ENCODE data around the gene ITPR1.

DNA sequence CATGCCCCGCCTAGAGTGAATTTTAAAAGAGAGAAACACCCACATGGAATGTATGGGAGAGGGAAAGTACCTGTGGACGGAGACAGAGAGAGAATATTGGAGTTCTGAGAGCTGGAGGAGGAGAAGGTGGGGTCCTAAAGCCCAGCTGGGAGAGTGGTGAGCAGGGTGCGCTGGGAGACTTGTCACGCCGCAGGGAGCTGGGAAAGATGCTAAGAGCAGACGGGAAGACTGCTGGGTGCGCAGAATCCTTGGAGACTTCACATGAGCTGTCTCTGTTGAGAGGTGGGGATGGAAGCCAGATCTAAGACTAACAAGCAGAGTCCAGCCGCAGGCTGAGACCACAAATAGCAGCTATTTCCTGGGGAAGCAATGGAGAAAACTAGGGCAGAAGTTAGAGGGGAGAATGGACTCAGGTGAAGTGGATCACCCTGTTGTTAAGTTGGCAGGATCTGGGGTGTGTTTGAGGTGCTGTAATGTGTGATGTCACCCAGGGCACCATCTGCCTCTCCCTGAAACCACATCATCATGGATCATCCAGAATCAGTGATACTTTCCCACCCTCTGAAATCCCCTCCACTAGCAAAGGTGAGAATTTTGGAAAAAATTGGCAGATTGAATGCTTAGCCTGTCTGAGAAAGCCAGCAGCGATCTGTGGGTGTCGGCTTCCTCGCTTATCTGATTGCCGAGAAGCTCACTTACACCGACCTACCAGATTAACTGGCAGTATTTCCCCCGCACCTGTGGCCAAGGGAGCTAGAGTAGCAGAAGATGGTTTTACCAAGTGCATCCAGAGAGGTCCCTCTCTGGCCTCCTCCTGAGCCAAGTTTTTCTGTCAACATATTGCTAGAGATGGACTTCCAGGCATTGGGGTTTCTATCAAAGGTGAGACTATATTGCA lies 311.3 kb downstream of the ITPR1 start:
- TF ChIP-seq CTCF (conservative IDR thresholded peaks at IDR 0.05; ENCODE audit: low read depth in 2 of 2) (no peak), CREB1 (CRISPR knock-in tag; IDR thresholded peaks at IDR 0.05; ENCODE audit: low read depth) (no peak), EZH2phosphoT487 (IDR thresholded peaks at IDR 0.05; ENCODE audit: unreplicated experiment) (no peak), REST (IDR thresholded peaks at IDR 0.05; ENCODE audit: unreplicated experiment) (no peak), JUNB (IDR thresholded peaks at IDR 0.05; ENCODE audit: unreplicated experiment) (no peak), EZH2 (IDR thresholded peaks at IDR 0.05; ENCODE audit: low read depth, unreplicated experiment) (no peak), ETS1 (IDR thresholded peaks at IDR 0.05) (no peak), POLR2AphosphoS5 (IDR thresholded peaks at IDR 0.05; ENCODE audit: low read depth) (no peak), ZNF331 (CRISPR knock-in tag; IDR thresholded peaks at IDR 0.05; ENCODE audit: low read depth) (no peak), STAT1 (IDR thresholded peaks at IDR 0.05; ENCODE audit: unreplicated experiment) (no peak), ZNF114 (CRISPR knock-in tag; IDR thresholded peaks at IDR 0.05) (no peak), NANOG (IDR thresholded peaks at IDR 0.05; ENCODE audit: borderline replicate concordance) (no peak)

Data from GM23338 (cell line).